Trophoblast cell (in vitro differentiated cells and primary cell): ENCODE measurements around the gene MCMBP.
A peak's percentile ranks its signal among the peaks of the same experiment; 100 is the strongest.
"Not testable (repeated sequence)": the region's sequence is repeated elsewhere in the genome, so short reads cannot be mapped to it uniquely, and the experiment has no call there.

Experiments
- DNase-seq, 2 donors: peaks; one replicate each; pipeline ENCODE4 v3.0.0-alpha.2; 2016
- H2AFZ ChIP-seq: 2 replicates; pipeline ENCODE4 v1.6.1; 2013; ENCODE audit warnings: low read length, moderate library complexity, mild to moderate bottlenecking; ENCODE audit not compliant: insufficient read depth, poor library complexity
- H2AK5ac ChIP-seq: 2 replicates; pipeline ENCODE4 v1.6.1; 2013; ENCODE audit warnings: mild to moderate bottlenecking, low read length
- H2BK120ac ChIP-seq: 2 replicates; pipeline ENCODE4 v1.6.1; 2013; ENCODE audit warnings: low read length, mild to moderate bottlenecking, moderate library complexity; ENCODE audit not compliant: insufficient read depth, poor library complexity
- H2BK12ac ChIP-seq: 2 replicates; pipeline ENCODE4 v1.6.1; 2013; ENCODE audit warnings: mild to moderate bottlenecking, low read length, moderate library complexity
- H2BK5ac ChIP-seq: 2 replicates; pipeline ENCODE4 v1.6.1; 2013; ENCODE audit warnings: low read length, low read depth, moderate library complexity, mild to moderate bottlenecking; ENCODE audit not compliant: poor library complexity
- H3K14ac ChIP-seq: 2 replicates; pipeline ENCODE4 v1.6.1; 2013; ENCODE audit warnings: mild to moderate bottlenecking, low read length
- H3K18ac ChIP-seq: 2 replicates; pipeline ENCODE4 v1.6.1; 2013; ENCODE audit warnings: mild to moderate bottlenecking, low read length
- H3K23ac ChIP-seq: 2 replicates; pipeline ENCODE4 v1.6.1; 2013; ENCODE audit warnings: low read length
- H3K27ac ChIP-seq: 2 replicates; pipeline ENCODE4 v1.5.1; 2013; ENCODE audit warnings: low read depth, mild to moderate bottlenecking, inconsistent platforms, low read length, moderate library complexity
- H3K27me3 ChIP-seq: 2 replicates; pipeline ENCODE4 v1.6.1; 2013; ENCODE audit warnings: inconsistent platforms, mild to moderate bottlenecking, low read length, moderate library complexity; ENCODE audit not compliant: insufficient read depth
- H3K36me3 ChIP-seq, 2 experiments: 1 replicate in 1 of 2; 2 replicates in 1 of 2; pipeline ENCODE4 v1.6.1; 2013; ENCODE audit warnings: low read length in 2 of 2, mild to moderate bottlenecking in 2 of 2, moderate library complexity in 1 of 2; ENCODE audit not compliant: insufficient read depth in 2 of 2, control insufficient read depth in 1 of 2
- H3K4ac ChIP-seq: 2 replicates; pipeline ENCODE4 v1.6.1; 2013; ENCODE audit warnings: low read depth, mild to moderate bottlenecking, low read length, moderate library complexity
- H3K4me1 ChIP-seq, 2 experiments: 1 replicate in 1 of 2; 2 replicates in 1 of 2; pipeline ENCODE4 v1.6.1; 2013; ENCODE audit warnings: low read length in 2 of 2, mild to moderate bottlenecking in 2 of 2, moderate library complexity in 1 of 2; ENCODE audit not compliant: insufficient read depth in 2 of 2, control insufficient read depth in 1 of 2
- H3K4me2 ChIP-seq: 2 replicates; pipeline ENCODE4 v1.6.1; 2013; ENCODE audit warnings: inconsistent platforms, mild to moderate bottlenecking, low read length, moderate library complexity
- H3K4me3 ChIP-seq: 2 replicates; pipeline ENCODE4 v1.5.1; 2013; ENCODE audit warnings: mild to moderate bottlenecking, low read depth, low read length, inconsistent platforms
- H3K79me1 ChIP-seq: one replicate; pipeline ENCODE4 v1.6.1; 2013; ENCODE audit warnings: low read length
- H3K79me2 ChIP-seq: 2 replicates; pipeline ENCODE4 v1.6.1; 2013; ENCODE audit warnings: low read length, mild to moderate bottlenecking; ENCODE audit not compliant: control insufficient read depth, insufficient read depth, poor library complexity
- H3K9ac ChIP-seq: 2 replicates; pipeline ENCODE4 v1.6.1; 2013; ENCODE audit warnings: mild to moderate bottlenecking, low read length
- H3K9me3 ChIP-seq: 2 replicates; pipeline ENCODE4 v1.6.1; 2013; ENCODE audit warnings: low read depth, mild to moderate bottlenecking, control low read depth, inconsistent platforms, low read length; ENCODE audit not compliant: insufficient read depth
- H4K12ac ChIP-seq: 2 replicates; pipeline ENCODE4 v1.6.1; 2013; ENCODE audit warnings: low read depth, mild to moderate bottlenecking, low read length, moderate library complexity
- H4K8ac ChIP-seq: 2 replicates; pipeline ENCODE4 v1.6.1; 2013; ENCODE audit warnings: low read depth, mild to moderate bottlenecking, low read length, moderate library complexity
- H4K91ac ChIP-seq: one replicate; pipeline ENCODE4 v1.6.1; 2013; ENCODE audit warnings: low read depth, mild to moderate bottlenecking, low read length, moderate library complexity
- WGBS: extraction: QIAGEN DNeasy Blood & Tissue Kit; methylation state at CpG from one replicate; pipeline ENCODE4 v1.1.7; 2013; ENCODE audit warnings: missing lambda C conversion rate; ENCODE audit not compliant: insufficient read length, insufficient coverage; ENCODE audit errors: extremely low coverage; 5-methylcytosine and 5-hydroxymethylcytosine counted together

MCMBP gene

GRCh38 chr10:119801176-119801575 is 71.5 kb downstream of the MCMBP start:
- H3K18ac ChIP-seq = no peak overlapping the region
- no peaks in the 10 kb centered on the region for H3K9me3 ChIP-seq
- H2AK5ac ChIP-seq = no peak overlapping the region
- H3K9ac ChIP-seq = no peak overlapping the region
- no CpG with 5 or more reads among the region's 2 CpGs for WGBS
- no peak overlapping the region for H3K14ac ChIP-seq
- no peak overlapping the region for H4K8ac ChIP-seq
- no peak overlapping the region for H2BK5ac ChIP-seq
- no peak overlapping the region for H4K12ac ChIP-seq
- no peak overlapping the region for H2BK12ac ChIP-seq
- H3K79me1 ChIP-seq = no peaks in the 10 kb centered on the region
- no peak overlapping the region for H4K91ac ChIP-seq
- H3K23ac ChIP-seq = no peak overlapping the region
- no peaks in the 10 kb centered on the region for H3K4me1 ChIP-seq
- no peak overlapping the region for H2BK120ac ChIP-seq
- H3K4me2 ChIP-seq = no peak overlapping the region
- no peak overlapping the region for H3K4ac ChIP-seq
- DNase-seq = peak in 1 of 2 donors; percentile 72
- H2AFZ ChIP-seq = no peak overlapping the region
- H3K4me3 ChIP-seq = no peak overlapping the region
- no peak overlapping the region for H3K27ac ChIP-seq
- peaks cover 3 to 10% of the 10 kb centered on the region in 2 experiments for H3K36me3 ChIP-seq
- H3K27me3 ChIP-seq = no peaks in the 10 kb centered on the region
- no peaks in the 10 kb centered on the region for H3K79me2 ChIP-seq

GRCh38 chr10:119796039-119796438 is 76.6 kb downstream of the MCMBP start:
- no peak overlapping the region for H3K4me3 ChIP-seq
- H2AK5ac ChIP-seq = no peak overlapping the region
- no peak overlapping the region for H4K8ac ChIP-seq
- H3K18ac ChIP-seq = no peak overlapping the region
- peaks cover 2% of the 10 kb centered on the region in 2 experiments for H3K36me3 ChIP-seq
- H2BK5ac ChIP-seq = no peak overlapping the region
- no peak overlapping the region for H2AFZ ChIP-seq
- H3K79me2 ChIP-seq = no peaks in the 10 kb centered on the region
- no peak overlapping the region for H2BK12ac ChIP-seq
- H2BK120ac ChIP-seq = no peak overlapping the region
- H3K4me2 ChIP-seq = no peak overlapping the region
- H4K91ac ChIP-seq = no peak overlapping the region
- H3K27ac ChIP-seq = no peak overlapping the region
- H3K9ac ChIP-seq = no peak overlapping the region
- H3K9me3 ChIP-seq = no peaks in the 10 kb centered on the region
- no peak for DNase-seq
- no peaks in the 10 kb centered on the region for H3K27me3 ChIP-seq
- H4K12ac ChIP-seq = no peak overlapping the region
- no peak overlapping the region for H3K23ac ChIP-seq
- no peak overlapping the region for H3K4ac ChIP-seq
- no peaks in the 10 kb centered on the region for H3K79me1 ChIP-seq
- no peak overlapping the region for H3K14ac ChIP-seq
- WGBS = no CpG with 5 or more reads among the region's 6 CpGs
- H3K4me1 ChIP-seq = no peaks in the 10 kb centered on the region

GRCh38 chr10:119795101-119795500 is 77.5 kb downstream of the MCMBP start:
- not testable (repeated sequence) for H2AK5ac ChIP-seq, H3K27ac ChIP-seq, H3K79me1 ChIP-seq, H3K4me1 ChIP-seq, H2BK5ac ChIP-seq, H3K27me3 ChIP-seq, H3K23ac ChIP-seq, H4K8ac ChIP-seq, H2BK120ac ChIP-seq, H3K4me3 ChIP-seq, H4K91ac ChIP-seq, H3K4ac ChIP-seq, H3K18ac ChIP-seq, DNase-seq, H3K4me2 ChIP-seq, H2AFZ ChIP-seq, H3K36me3 ChIP-seq, H2BK12ac ChIP-seq, H3K79me2 ChIP-seq, H3K14ac ChIP-seq, H3K9ac ChIP-seq, H3K9me3 ChIP-seq, H4K12ac ChIP-seq
- no CpG with 5 or more reads among the region's 32 CpGs for WGBS

GRCh38 chr10:119786117-119786769 is 86.4 kb downstream of the MCMBP start:
- Histone ChIP-seq H3K18ac (no peak overlapping the region), H4K91ac (peak overlapping the region; percentile 64), H2BK120ac (no peak overlapping the region), H3K4me1 (peaks cover 12 to 14% of the 10 kb centered on the region in 2 experiments), H4K12ac (no peak overlapping the region), H4K8ac (no peak overlapping the region), H3K79me1 (peaks cover 15% of the 10 kb centered on the region), H3K36me3 (no peaks in the 10 kb centered on the region), H3K9me3 (no peaks in the 10 kb centered on the region), H2BK5ac (peak overlapping the region; percentile 69), H3K23ac (no peak overlapping the region), H3K14ac (no peak overlapping the region), H3K79me2 (no peaks in the 10 kb centered on the region), H2AFZ (no peak overlapping the region), H3K27me3 (no peaks in the 10 kb centered on the region), H3K4ac (peak overlapping the region; percentile 35), H2AK5ac (no peak overlapping the region), H3K9ac (no peak overlapping the region), H3K4me2 (peak overlapping the region; percentile 46), H2BK12ac (no peak overlapping the region), H3K27ac (peak overlapping the region; percentile 85), H3K4me3 (no peak overlapping the region)
- no CpG with 5 or more reads among the region's 5 CpGs for WGBS
- DNase-seq = peak; percentile 74 to 88
